DMS79 (cell line): ENCODE data around the gene FCGBP.
A peak's percentile ranks its signal among the peaks of the same experiment; 100 is the strongest.
"Not testable (repeated sequence)": the region's sequence is repeated elsewhere in the genome, so short reads cannot be mapped to it uniquely, and the experiment has no call there.

Experiments used
- DNase-seq: peaks from one replicate; lab custom pipeline; 2025; lab: John Stamatoyannopoulos, UW

Gene FCGBP

DNA sequence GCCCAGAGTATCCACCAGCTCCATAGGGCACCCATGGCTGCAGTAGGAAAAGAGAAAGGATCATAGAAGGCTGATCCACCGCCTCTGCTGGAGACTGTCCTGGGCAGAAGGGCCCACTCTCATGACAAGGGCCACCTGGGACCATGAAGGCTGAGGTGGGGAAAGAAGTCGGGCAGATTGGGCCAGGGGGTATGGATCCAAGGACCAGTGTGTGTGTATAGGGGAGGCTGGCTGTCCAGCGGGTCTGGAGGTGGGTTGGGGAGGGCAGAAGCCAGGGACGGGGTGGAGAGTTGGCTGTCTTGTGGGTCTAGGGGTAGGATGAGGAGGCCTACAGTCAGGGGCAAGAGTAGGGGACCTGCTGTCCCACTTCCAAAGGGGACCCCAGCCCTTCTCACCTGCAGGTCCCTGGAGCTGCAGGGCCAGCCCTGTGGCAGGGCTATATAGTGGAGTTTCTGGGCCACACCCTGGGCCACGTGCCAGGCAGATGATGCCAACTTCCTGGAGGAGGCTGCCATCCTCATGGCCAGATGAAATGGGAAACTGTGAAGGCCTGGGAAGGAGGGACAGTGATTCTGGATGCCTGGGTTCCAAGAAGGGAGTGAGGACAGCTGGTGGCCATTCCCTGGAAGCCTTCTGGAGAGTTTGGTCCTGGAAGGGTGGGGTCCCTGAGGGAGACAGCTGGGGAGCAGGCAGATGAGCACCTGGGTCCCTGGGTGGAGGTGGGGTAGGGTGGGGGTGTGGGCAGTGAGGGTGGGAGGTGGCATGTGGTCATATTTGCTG is at the start of gene FCGBP:
Gene FCGBP, minus strand, starts transcription at position 51 of the 780 bp plus-strand sequence.
- no peak for DNase-seq

- DNase-seq, result no peak
Observed at GRCh38 chr19:39983695-39984300, 49.4 kb upstream of the FCGBP start.

DNA sequence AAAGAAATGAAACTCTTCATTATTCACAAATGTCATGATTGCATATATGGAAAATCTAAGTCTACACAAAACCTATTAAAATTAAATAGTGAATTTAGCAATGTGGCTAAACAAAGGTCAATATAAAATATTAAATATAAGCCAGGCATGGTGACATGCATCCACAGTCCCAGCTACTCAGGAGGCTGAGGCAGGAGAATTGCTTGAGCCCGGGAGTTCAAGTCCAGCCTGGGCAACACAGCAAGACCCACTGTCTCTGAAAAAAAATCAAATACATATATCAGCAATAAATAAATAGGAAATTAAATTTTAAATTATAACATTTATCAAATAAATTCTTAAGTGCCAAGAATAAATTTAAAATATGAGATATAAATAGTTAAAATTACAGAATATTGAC is 48.4 kb upstream of the FCGBP start:
- no peak for DNase-seq

- DNase-seq, result no peak
Observed at GRCh38 chr19:39974377-39975155, 40.1 kb upstream of the FCGBP start.

GRCh38 chr19:39971380-39972035 is 37.1 kb upstream of the FCGBP start:
- no peak for DNase-seq

- DNase-seq, result peak; percentile 99
Observed at GRCh38 chr19:39970675-39971379, 36.4 kb upstream of the FCGBP start, which contains the start of gene PSMC4. Gene PSMC4 (plus strand): TSS chr19:39971165. CDS start chr19:39971203, 38 bp downstream.

DNA sequence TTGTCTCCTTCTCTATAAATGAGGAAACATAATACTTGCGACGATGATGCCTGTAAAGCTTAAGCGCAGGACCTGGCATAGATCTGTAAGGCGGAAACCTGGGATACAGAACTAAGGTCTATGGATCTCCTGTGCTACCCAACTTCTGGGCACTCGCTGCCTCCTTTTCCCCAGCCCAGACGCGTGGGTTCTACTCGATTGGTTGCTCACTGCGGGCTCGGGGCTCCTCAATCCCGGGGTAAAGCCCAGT is 35.9 kb upstream of the FCGBP start:
- DNase-seq, result no peak

GRCh38 chr19:39969681-39970424 is 35.4 kb upstream of the FCGBP start:
- no peak for DNase-seq

DNA sequence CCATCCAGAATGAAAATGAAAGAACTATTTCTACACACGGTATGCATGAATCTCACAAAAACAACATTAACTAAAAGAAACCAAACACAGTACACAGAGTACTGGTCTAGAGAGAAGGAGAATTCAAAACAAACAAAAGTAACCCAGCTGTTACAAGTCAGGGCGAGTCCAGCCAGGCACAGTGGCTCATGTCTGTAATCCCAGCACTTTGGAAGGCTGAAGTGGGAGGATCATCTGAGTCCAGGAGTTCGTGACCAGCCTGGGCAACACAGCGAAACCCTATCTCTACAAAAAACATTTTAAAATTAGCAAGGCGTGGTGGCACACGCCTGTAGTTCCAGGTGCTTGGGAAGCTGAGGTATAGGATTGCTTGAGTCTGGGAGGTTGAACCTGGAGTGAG is 34.8 kb upstream of the FCGBP start:
- peak; percentile 14 for DNase-seq

DNA sequence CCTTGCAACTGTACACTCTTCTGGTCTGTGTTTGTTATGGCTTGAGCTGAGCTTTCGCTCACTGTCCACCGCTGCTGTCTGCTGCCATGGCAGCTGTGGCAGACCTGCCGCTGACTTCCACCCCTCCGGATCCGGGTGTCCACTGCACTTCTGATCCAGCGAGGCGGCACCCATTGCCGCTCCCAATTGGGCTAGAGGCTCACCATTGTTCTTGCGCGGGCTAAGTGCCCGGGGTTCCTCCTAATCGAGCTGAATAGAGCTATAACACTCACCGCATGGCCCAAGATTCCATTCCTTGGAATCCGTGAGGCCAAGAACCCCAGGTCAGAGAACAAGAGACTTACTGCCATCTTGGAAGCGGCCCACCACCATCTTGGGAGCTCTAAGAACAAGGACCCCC is 34.4 kb upstream of the FCGBP start:
- no peak for DNase-seq

- DNase-seq, result no peak
Observed at GRCh38 chr19:39967561-39967960, 33.1 kb upstream of the FCGBP start.

DNA sequence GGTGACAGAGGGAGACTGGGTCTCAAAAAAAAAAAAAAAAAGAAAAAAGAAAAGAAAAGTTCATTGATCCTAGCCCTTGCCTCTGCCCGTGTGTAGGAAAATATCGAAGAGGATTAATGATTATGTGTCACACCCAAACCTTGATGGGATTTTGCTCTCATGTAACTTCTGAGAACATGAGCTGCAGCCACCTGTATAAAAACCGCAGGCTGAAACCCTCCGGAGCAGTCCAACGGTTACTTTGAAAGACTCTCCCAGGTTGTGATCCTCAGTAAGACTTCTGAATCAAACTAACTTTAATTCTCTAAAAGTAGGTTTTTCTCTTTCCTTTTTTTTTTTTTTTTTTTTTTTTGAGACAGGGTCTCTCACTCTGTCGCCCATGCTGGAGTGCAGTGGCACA is 32.2 kb upstream of the FCGBP start:
- no peak for DNase-seq

DNA sequence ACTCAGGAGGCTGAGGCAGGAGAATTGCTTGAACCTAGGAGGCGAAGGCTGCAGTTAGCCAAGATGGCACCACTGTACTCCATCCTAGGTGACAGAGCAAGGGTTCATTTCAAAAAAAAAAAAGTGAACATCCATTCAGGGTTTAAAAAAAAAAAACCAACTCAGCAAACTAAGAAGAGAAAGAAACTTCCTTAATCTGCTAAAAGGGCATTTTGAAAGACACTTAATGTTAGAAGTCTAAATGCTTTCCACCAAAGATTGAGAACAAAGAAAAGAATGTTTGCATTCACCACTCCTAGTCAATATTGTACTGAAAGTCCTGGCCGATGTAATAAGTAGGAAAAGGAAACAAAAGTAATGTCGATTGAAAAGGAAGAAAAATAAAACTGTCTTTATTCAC is 29.5 kb upstream of the FCGBP start:
- DNase-seq, result no peak

- DNase-seq, result not testable (repeated sequence)
Observed at GRCh38 chr19:39959407-39959806, 25.0 kb upstream of the FCGBP start.

- not testable (repeated sequence) for DNase-seq
Observed at GRCh38 chr19:39958942-39959341, 24.5 kb upstream of the FCGBP start.

DNA sequence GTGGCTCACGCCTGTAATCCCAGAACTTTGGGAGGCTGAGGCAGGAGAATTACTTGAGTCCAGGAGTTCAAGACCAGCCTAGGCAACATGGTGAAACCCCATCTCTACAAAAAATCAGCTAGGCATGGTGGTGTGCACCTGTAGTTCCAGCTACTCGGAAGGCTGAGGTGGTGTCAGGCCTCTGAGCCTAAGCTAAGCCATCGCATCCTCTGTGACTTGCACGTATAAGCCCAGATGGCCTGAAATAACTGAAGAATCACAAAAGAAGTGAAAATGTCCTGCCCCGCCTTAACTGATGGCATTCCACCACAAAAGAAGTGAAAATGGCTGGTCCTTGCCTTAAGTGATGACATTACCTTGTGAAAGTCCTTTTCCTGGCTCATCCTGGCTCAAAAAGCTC is 23.5 kb upstream of the FCGBP start:
- DNase-seq, result not testable (repeated sequence)

DNA sequence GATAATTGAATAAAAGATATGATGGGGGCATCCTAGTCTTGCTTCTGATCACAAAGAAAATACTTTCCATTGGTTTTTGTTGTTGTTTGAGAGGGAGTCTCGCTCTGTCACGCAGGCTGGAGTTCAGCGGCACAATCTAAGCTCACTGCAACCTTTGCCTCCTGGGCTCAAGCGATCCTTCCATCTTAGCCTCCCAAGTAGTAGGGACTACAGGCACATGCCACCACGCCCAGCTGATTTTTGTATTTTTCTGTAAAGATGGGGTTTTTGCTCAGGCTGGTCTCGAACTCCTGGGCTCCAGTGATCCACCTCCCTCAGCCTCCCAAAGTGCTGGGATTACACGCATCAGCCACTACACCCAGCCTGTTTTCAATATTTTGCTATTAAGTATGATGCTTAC is 19.5 kb upstream of the FCGBP start:
- DNase-seq, result no peak

DNA sequence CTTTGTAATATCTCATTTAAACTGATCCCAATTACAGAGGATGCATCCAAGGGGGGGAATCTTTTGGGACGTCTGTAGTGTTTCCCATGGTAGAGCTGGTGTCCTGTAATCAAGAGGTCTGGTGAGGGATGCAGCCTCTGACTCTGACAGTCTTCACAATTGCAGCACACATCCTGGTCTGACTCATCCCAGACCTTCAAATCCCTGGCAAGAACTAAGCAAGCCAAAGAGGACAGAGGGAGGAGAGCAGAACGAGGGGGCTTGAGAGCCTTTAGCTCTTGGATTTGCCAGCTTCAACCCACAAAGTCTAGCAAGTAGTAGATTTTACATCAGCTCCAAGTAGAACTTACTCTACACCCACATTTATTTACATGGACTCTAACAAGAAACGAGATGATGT is 17.3 kb upstream of the FCGBP start:
- DNase-seq, result no peak

DNA sequence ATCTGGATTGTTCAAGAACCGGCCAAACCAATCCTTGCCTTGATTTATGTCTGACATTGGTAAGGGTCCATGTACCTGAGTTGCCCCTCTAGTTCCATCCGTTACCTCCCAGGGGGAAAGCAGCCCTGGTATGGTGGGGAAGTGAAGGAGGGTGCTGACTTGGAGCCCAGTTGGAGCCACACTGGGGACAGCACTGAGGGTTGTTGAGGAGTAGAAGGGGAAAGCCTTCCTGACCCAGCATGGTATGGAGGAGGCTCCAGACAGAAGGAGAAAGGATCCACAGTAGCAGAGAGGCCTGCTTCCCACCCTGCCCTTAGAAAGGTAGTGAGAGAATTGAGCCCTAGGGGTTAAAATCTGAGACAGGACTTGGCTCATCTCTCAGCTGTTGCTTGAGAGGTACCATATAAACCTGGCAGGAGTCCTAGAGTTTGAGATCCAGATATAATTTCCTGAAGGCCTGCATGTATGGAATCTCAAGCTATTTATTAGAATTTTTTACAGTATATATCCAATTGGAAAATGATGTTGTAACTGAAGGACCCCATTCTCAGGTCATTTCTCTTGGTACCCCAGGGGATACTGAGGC is 16.7 kb upstream of the FCGBP start:
- DNase-seq, result no peak

GRCh38 chr19:39949026-39949747 is 14.8 kb upstream of the FCGBP start:
- DNase-seq, result no peak
